DMS114 treated with DMSO at 0.1 percent for 48 hours (cell line): ENCODE results near the gene SPDYE3.
A peak's percentile ranks its signal among the peaks of the same experiment; 100 is the strongest.
"Not testable (repeated sequence)": the region's sequence is repeated elsewhere in the genome, so short reads cannot be mapped to it uniquely, and the experiment has no call there.

ENCODE experiments used
- DNase-seq: peaks from one replicate; lab custom pipeline; 2025; ENCODE audit not compliant: unreplicated experiment; lab: John Stamatoyannopoulos, UW

SPDYE3 gene, protein sequence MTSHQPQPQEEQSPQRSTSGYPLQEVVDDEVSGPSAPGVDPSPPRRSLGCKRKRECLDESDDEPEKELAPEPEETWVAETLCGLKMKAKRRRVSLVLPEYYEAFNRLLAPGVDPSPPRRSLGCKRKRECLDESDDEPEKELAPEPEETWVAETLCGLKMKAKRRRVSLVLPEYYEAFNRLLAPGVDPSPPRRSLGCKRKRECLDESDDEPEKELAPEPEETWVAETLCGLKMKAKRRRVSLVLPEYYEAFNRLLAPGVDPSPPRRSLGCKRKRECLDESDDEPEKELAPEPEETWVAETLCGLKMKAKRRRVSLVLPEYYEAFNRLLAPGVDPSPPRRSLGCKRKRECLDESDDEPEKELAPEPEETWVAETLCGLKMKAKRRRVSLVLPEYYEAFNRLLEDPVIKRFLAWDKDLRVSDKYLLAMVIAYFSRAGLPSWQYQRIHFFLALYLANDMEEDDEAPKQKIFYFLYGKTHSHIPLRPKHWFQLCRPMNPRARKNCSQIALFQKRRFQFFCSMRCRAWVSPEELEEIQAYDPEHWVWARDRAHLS

DNA sequence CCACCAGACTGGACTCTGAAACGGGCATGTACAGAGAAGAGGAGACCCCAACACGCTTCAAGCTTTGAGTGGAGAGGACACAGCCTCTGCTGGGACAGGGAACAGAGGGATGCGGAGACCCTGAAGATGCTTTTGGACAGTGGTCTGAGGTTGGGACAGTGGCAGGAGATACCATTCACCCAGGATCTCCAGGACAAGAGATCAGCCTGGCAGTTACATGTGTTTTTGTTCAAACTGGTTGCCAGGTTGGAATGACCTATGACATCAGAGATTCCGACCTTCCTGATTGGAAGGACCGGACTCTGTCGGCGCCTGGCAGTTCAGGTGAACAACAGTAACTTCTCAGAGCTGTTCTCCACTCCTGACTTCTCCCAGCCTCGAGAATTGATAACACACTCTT lies at the start of gene SPDYE3:
Gene SPDYE3, plus strand, starts transcription at position 301 of the 400 bp plus-strand sequence. CDS start 184 bp downstream, outside the sequence.
- DNase-seq, result not testable (repeated sequence)

DNA sequence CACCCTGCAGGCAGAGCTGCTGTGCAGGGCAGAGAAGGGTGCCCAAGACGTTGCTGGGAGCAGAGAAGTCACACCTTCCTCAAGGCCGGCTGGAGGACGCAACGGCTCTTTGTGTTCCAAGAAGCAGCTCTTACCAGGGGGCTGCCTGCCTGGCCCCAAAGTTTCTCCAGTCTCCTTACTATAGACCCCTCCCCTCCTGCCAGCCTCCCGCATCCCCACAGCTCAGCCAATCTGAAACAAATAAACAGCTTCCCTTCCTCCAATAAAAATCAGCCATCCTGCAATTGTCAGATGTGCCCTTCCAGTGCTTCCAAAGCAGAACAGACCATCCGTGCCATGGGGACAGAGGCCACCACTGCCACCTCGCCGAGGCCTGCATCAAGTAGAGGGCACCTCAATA lies 47.5 kb upstream of the SPDYE3 start:
- not testable (repeated sequence) for DNase-seq

DNA sequence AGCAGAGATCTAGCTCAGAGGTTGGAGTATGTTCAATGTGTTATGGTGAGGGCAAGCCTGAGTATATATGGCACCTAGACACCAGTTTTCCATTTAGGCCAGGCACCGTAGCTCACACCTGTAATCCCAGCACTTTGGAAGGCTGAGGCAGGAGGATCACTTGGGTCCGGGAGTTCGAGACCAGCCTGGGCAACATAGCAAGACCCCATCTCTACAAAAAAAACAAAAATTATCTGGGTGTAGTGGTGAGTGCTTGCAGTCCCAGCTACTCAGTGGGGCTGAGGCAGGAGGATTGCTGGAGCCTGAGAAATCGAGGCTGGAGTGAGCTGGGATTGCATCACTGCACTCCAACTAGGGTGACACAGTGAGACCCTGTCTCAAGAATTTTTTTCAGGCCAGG lies 44.6 kb upstream of the SPDYE3 start:
- DNase-seq, result not testable (repeated sequence)

DNA sequence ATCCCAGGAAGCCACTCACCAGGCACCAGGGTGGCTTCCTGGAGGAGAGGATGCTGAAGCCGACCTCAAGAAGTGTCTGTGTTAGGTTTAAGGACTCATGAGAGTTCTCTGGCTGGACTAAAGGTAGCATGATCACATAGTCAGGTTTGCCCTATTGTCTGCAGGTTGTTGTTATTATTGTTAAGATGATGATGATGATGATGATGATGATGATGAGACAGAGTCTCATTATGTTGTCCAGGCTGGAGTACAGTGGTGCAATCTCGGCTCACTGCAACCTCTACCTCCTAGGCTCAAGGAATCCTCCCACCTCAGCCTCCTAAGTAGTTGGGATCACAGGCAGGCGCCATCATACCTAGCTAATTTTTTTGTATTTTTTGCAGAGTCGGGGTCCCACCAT lies 43.3 kb upstream of the SPDYE3 start:
- not testable (repeated sequence) for DNase-seq

DNA sequence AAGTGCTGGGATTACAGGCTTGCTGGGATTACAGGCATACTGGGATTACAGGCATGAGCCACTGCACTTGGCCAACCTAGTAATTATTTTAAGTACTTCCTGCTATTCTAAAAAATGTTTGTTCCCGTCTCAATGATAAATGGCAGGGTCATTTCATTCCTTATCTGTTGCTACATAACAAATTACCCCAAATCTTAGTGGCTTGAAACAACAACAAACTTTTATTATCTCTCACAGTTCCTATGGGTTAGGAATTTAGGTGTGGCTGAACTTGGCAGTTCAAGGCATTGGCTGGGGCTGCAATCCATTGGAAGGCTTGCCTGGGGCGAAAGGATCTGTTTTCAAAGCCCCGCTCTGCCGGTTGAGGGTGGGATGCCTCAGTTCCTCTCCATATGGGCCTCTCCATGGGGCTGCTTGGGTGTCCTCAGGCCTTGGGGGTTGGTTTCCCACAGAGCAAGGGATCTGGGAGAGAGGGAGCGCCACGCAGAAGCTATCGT lies 42.8 kb upstream of the SPDYE3 start:
- DNase-seq, result not testable (repeated sequence)

DNA sequence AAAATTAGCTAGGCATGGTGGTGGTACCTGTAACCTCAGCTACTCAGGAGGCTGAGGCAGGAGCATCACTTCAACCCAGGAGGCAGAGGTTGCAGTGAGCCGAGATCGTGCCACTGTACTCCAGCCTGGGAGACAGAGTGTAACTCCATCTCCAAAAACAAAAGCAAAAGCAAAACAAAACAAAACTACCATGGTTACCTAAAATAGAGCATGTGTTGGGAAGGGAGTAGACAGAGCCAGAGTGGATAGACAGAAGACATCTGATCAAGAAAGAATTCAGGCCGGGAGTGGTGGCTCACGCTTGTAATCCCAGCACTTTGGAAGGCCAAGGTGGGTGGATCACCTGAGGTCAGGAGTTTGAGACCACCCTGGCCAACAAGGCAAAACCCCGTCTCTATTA lies 41.7 kb upstream of the SPDYE3 start:
- not testable (repeated sequence) for DNase-seq

DNA sequence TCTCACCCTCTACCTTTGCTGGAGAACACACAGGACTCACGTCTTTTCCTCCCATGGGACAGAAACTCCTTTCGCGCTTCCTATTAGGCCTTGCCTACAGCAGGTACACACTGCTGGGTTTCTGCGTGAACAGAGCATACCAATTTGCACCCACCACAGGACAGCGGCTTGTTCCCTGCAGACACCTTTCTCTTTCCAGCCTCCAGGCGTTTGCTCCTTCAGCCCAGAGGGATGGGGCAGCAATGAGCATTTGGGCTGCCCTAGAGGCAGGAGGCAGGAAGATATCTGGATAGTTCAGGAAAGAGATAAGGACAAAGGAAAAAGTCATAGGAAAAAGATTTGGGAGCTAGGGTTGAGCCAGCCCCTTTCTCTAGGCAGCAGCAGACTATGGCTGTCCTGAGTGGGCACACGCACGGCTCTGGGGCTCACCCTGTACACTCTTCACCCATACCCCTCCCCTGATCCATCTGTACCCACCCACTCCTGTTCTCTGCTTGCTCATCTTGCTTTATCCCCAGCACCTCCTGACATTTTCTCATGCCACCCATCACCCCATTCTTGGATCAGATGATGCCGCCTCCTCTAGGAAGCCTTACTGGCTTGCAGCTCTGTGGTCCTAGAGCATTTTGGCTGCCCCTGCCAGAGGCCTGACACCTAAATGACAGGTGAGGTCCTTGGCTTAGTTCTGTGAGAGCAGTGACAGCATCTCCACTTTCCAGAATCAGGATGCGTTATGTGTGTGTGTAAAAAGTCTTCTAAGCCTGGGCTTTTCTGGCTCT lies 40.7 kb upstream of the SPDYE3 start:
- no peak for DNase-seq

DNA sequence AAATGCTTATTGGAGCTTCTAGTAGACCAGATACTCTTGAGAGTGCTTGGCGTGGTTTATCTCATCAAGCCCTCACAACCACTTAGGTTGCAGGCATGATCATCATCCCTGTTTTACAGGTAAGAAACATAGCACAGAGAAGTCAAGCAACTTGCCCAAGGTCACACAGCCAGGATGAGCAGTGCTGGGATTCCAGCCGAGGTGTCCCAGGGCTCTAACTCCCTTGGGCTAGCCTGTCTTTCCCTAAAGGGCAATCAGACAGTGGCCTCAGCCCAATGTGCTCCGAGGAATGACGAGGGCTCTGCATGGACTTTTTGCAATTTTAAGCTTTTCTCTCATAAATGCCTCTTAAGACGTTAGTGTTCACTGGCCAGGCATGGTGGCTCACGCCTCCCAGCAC lies 39.9 kb upstream of the SPDYE3 start:
- DNase-seq, result no peak

DNA sequence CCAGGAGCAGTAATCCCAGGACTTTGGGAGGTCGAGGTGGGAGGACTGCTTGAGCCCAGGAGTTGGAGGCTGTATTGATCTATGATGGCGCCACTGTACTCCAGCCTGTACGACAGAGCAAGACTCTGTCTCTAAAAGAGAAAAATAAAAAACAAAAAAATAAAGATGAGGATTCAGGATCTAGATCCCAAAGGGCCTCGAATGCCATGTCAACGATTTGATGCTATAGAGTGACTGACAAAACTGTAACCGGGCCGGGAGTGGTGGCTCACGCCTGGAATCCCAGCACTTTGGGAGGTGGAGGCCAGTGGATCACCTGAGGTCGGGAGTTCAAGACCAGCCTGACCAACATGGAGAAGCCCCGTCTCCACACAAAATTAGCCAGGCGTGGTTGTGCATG lies 38.6 kb upstream of the SPDYE3 start:
- not testable (repeated sequence) for DNase-seq

DNA sequence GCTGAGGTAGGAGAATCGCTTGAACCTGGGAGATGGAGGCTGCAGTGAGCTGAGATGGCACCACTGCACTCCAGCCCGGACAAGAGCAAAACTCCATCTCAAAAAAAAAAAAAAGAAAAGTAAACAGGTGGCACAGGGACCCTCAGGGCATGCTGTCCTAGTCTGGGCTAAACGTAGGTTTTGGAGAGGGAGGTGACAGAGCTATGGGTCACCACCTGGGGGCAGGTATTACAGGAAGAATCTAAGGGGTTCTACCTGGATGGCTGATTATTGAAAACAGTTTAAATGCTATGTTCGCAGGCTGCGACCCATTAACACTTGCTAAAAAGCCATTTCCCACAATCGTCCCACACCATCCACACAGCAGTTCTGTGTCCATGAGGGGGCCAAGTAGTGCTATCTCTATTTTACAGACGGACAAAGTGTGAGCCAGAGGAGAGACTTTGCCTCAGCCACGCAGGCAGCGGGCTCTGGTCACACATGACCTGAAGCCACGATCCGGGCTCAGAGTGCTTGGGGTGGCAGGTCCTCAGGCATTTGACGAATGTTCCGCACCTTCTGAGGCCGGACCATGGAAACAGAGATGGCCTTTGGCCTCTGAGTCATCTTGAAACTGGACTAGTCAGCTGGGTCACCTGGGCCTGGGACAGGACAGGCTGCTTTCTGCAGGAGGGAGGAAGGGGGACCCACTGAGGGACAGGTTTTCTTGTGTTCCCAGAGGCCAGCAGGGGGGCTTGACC lies 38.0 kb upstream of the SPDYE3 start:
- DNase-seq, result not testable (repeated sequence)

DNA sequence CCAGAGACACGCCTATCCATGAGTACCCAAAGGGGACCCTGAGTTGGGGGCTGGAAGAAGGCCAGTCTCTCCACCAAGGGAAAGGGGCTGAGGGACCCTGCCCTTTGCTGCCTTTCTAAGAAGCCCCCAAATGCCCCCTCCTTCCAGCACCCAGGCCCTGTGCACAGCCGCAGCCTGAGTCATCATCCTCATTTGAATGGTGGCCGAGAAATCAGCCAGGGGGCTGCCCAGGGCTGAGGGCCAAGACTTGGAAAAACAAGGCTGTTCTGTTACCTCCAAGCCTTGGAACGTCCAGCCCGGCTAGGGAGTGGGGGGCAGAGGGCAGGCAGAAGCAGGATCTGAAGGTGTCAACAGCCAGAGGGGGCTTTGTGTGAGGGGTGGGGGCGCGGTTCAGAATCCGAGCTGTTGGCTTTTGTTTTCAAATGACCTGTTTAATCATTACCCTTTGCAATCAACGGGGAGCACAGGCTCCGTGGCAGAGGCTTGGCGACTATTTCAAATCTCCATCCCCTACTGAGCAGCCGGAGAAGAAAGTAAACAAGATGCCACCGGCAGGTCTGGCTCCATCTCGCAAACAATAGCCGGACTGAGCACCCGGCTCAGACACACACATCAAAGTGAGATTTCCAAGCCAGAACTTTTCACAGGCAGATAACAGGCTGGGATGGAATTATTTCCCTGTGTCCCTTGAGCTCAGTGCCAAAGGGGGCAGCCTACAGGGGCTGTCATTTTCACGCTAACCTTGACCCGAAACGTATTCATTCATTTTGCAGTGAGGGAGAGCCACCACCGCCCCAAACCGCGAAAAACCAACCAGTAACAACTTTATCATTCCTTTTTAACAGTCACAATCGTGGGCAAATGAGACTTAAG lies 37.2 kb upstream of the SPDYE3 start:
- DNase-seq, result not testable (repeated sequence)

DNA sequence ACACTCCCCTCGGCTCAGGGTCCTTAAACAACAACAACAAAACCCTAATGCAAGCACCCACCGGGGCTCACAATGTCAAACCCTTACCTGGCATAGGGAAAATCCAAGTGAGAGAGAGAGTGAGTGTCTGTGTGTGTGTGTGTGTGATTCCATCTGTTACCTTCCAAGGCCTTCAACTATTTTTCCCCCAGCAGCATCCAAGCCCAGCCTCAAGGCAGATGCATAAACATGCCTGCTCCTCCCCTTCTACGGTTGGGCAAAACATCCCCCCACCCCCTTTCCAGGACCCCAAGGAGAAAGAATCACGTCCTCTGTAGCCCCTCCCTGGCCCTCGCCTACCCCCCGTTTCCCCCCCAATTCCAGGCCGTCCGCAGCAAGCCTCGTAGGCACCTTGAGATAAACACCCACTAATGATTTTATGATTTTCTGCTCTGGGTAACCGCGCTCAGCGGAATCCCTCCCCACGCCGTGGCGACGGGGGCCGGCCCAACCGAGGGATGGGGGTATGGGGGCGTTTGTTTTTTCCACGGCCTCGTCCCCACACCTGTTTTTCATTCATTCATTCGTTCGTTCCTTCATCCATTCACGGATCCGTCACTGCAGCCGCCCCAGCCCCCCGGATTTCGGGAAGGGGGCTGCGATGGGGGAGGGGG lies 36.4 kb upstream of the SPDYE3 start:
- DNase-seq, result not testable (repeated sequence)

DNA sequence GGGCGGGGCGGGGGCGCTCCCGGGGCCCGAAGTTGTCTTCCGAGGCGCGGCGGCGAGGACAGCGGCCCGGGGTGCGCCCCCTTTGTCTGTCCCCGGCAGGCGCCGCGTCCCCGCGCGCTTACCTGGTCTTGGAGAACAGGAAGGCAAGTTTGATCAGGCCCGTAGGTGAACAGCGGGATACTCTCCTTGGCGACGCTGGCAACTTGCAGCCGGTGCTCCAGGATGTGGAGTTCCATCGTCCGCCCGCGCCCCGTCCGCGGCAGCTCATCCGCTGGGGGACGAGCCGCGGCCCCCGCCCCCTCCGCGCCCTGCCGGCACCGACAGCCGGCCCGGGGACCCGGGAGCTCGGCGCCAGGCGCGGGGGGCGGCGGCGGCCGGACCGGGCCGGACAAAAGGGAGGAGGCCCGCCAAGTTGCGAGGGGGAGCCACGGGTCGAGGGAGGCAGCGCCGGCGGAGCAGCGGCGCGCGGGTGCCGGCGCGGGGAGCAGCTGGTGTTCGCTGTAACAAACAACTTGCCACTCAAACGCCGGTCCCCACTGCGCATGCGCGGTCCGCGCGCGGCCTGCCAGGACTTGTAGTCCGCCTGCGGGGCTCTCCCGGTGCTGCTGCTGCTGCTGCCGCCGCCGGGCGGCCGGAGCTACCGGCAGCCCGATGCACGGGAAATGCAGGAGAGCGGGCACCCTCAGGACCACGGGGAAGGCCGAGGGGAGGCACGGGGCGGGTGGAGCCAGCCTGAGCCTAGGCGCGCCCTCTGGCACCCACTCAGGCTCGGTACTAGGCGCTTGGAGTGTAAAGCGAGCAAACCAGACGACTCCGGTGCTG lies 35.6 kb upstream of the SPDYE3 start:
- DNase-seq, result peak; percentile 78

DNA sequence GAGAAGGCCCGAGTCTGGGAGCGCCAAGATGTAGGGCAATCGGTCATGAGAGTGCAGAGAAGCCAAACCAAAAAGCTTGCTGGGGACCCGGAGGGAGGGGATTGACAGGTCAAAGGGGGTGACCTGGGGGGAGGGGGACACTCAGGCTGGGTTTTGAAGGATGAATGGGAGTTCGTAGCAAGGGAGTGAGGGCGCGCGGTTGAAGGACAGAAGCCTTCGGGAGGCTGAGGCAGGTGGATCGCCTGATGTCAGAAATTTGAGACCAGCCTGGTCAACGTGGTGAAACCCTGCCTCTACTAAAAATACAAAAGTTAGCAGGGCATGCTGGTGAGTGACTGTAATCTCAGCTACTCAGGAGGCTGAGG lies 35.0 kb upstream of the SPDYE3 start:
- not testable (repeated sequence) for DNase-seq

DNA sequence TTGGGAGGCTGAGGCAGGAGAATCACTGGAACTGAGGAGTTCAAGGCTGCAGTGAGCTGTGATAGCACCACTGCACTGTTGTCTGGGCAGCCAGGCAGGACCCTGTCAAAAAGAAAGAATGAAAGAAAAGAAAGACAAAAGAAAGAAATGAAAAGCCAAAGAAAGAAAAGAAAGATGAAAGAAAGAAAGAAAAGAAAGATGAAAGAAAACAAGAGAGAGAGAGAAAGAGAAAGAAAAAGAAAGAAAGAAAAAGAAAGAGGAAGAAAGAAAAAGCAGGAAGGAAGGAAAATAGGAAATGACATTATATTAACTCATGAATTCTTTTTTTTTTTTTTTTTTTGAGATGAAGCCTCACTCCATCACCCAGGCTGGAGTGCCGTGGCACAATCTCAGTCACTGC lies 32.4 kb upstream of the SPDYE3 start:
- no peak for DNase-seq

DNA sequence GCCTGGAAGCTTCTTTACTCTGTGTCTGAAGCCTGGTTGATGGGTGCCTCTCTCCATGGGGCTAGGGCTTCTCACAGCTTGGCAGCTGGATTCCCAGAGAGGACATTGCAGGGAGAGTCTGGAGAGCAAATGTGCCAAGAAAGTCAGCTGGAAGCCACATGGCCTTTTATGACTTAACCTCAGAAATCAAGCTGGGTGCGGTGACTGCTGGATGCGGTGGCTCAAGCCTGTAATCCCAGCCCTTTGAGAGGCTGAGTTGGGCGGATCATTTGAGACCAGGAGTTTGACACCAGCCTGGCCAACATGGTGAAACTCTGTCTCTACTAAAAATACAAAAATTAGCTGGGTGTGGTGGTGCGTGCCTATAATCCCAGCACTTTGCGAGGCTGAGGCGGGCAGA lies 31.4 kb upstream of the SPDYE3 start:
- not testable (repeated sequence) for DNase-seq

DNA sequence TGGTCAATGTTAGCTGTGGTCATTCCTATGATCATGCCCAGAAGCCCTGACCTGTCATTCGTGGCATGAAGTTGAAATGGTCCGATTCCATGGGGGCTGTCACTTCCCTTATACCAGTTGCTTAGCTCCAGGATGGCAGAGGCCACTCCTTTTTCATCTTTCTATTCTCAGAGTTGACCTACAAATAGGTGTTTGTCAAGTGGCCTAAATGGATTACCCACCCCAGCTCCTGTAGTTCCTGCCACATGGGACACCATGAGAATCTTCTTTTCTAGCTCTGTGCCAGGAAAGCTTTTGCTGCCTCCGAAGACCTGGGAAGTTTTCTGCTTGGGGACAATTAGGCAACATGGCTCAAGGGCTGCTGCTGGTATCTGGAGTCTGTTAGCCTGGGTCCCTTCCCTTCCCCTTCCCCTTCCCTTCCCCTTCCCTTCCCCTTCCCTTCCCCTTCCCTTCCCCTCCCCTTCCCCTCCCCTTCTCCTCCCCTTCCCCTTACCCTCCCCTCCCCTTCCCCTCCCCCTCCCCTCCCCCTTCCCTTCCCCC lies 25.4 kb upstream of the SPDYE3 start:
- DNase-seq, result not testable (repeated sequence)

DNA sequence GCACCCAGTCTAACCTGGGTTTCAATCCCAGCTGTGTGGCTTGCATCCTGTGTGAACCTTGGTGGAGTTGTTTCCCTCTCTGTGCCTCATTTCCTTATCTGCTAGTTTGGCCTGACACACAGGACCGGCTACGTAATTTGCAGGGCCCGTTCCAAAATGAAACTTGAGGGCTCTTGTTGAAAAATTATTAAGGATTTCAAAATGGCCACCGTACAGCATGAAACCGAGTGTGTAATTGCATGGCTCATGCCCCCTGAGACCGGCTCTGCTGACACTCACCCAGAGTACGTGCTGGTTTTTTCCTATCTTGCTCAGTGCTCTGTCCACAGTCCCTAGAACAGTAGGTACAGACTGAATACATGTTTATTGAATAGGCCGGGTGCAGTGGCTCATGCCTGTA lies 24.4 kb upstream of the SPDYE3 start:
- DNase-seq, result not testable (repeated sequence)
